ENCODE data around the gene ZNF214. TPM values are rescaled to one million over a fixed set of nuclear protein-coding genes. Genes with fewer than 3 reads are reported as not detected.

ZNF214 gene
- not detected for total RNA-seq
- total RNA-seq (2013), result not detected
- total RNA-seq, result 0 to 0.09 (median 0) reads per million in 29 experiments

GRCh38 chr11:7020183-7020917 is at the start of gene ZNF214, which contains the start of gene NLRP14:
TSS of gene ZNF214 (minus strand) at chr11:7020346. CDS start at chr11:7002835, 17,511 bp downstream.
TSS of gene NLRP14 (plus strand) at chr11:7020479. CDS start at chr11:7038587, 18,108 bp downstream.
- Histone ChIP-seq H3K4me1 (ENCODE audit: control insufficient read depth in 1 of 2, extremely low read depth in 1 of 2, insufficient read depth in 2 of 2, low read length in 2 of 2) (peaks cover 0 to 4% of the 10 kb centered on the region in 2 experiments), H3K27me3 (replicated peaks in 1 of 2; ENCODE audit: control insufficient read depth in 2 of 2, extremely low read depth in 1 of 2, insufficient read depth in 2 of 2, low read length in 1 of 2) (peaks cover 2 to 21% of the 10 kb centered on the region in 2 experiments), H3K36me3 (ENCODE audit: control insufficient read depth in 2 of 2, extremely low read depth in 1 of 2, insufficient read depth in 1 of 2, low read length in 1 of 2) (no peaks in the 10 kb centered on the region), H3K9me3 (no peaks in the 10 kb centered on the region), H3K4me3 (ENCODE audit: control insufficient read depth in 1 of 2, extremely low read depth in 1 of 2, low read length in 1 of 2) (peak within 1 kb of the TSS in 1 of 2 donors; percentile 67), H3K27ac (ENCODE audit: low read length) (no peak within 1 kb of the TSS)
- Mint-ChIP-seq H3K4me1 (peaks cover 0 to 9% (median 0%) of the 10 kb centered on the region in 3 donors), H3K27me3 (peaks cover 30 to 38% of the 10 kb centered on the region in 2 donors), H3K9me3 (no peaks in the 10 kb centered on the region), H3K27ac (no peak within 1 kb of the TSS), H3K4me3 (peak within 1 kb of the TSS in 1 of 3 donors; percentile 51), H3K36me3 (no peaks in the 10 kb centered on the region)
- ChIA-PET POLR2A (no interaction called here), CTCF (no interaction called here)
- no peak for ATAC-seq (replicated peaks in 1 of 4)
- 6% methylated on average over 45 of the region's 47 CpGs for WGBS (ENCODE audit: insufficient coverage)
- DNase-seq, result no peak

GRCh38 chr11:7062534-7062933 is 42.4 kb upstream of the ZNF214 start:
- Histone ChIP-seq H3K9me3 (no peaks in the 10 kb centered on the region), H3K36me3 (ENCODE audit: control insufficient read depth in 2 of 2, extremely low read depth in 1 of 2, insufficient read depth in 1 of 2, low read length in 1 of 2) (no peaks in the 10 kb centered on the region), H3K4me1 (ENCODE audit: control insufficient read depth in 1 of 2, extremely low read depth in 1 of 2, insufficient read depth in 2 of 2, low read length in 2 of 2) (no peaks in the 10 kb centered on the region), H3K27ac (ENCODE audit: low read length) (no peak overlapping the region), H3K27me3 (replicated peaks in 1 of 2; ENCODE audit: control insufficient read depth in 2 of 2, extremely low read depth in 1 of 2, insufficient read depth in 2 of 2, low read length in 1 of 2) (no peaks in the 10 kb centered on the region), H3K4me3 (ENCODE audit: control insufficient read depth in 1 of 2, extremely low read depth in 1 of 2, low read length in 1 of 2) (no peak overlapping the region)
- ATAC-seq (replicated peaks in 1 of 4) (no peak), DNase-seq (no peak)
- ChIA-PET CTCF (no interaction called here), POLR2A (no interaction called here)
- Mint-ChIP-seq H3K9me3 (peaks cover 0 to 6% (median 0%) of the 10 kb centered on the region in 3 donors), H3K27ac (no peak overlapping the region), H3K4me1 (no peaks in the 10 kb centered on the region), H3K4me3 (no peak overlapping the region), H3K27me3 (peaks cover 7 to 10% of the 10 kb centered on the region in 2 donors), H3K36me3 (no peaks in the 10 kb centered on the region)
- WGBS (ENCODE audit: insufficient coverage), result no CpG with 5 or more reads among the region's 2 CpGs

GRCh38 chr11:7060868-7061267 is 40.7 kb upstream of the ZNF214 start:
- Histone ChIP-seq H3K4me3 (ENCODE audit: control insufficient read depth in 1 of 2, extremely low read depth in 1 of 2, low read length in 1 of 2) (no peak overlapping the region), H3K27ac (ENCODE audit: low read length) (no peak overlapping the region), H3K4me1 (ENCODE audit: control insufficient read depth in 1 of 2, extremely low read depth in 1 of 2, insufficient read depth in 2 of 2, low read length in 2 of 2) (no peaks in the 10 kb centered on the region), H3K27me3 (replicated peaks in 1 of 2; ENCODE audit: control insufficient read depth in 2 of 2, extremely low read depth in 1 of 2, insufficient read depth in 2 of 2, low read length in 1 of 2) (no peaks in the 10 kb centered on the region), H3K9me3 (no peaks in the 10 kb centered on the region), H3K36me3 (ENCODE audit: control insufficient read depth in 2 of 2, extremely low read depth in 1 of 2, insufficient read depth in 1 of 2, low read length in 1 of 2) (no peaks in the 10 kb centered on the region)
- no CpG with 5 or more reads among the region's 1 CpG for WGBS (ENCODE audit: insufficient coverage)
- H3K4me3 Mint-ChIP-seq, result no peak overlapping the region
- no peaks in the 10 kb centered on the region for H3K4me1 Mint-ChIP-seq
- ChIA-PET CTCF (no interaction called here), POLR2A (no interaction called here)
- H3K27ac Mint-ChIP-seq, result no peak overlapping the region
- no peaks in the 10 kb centered on the region for H3K36me3 Mint-ChIP-seq
- peaks cover 0 to 2% (median 0%) of the 10 kb centered on the region in 3 donors for H3K9me3 Mint-ChIP-seq
- DNase-seq (no peak), ATAC-seq (replicated peaks in 1 of 4) (no peak)
- H3K27me3 Mint-ChIP-seq, result peaks cover 4 to 10% of the 10 kb centered on the region in 2 donors

- Mint-ChIP-seq H3K36me3 (no peaks in the 10 kb centered on the region), H3K27me3 (peaks cover 7 to 17% of the 10 kb centered on the region in 2 donors), H3K4me1 (no peaks in the 10 kb centered on the region), H3K9me3 (no peaks in the 10 kb centered on the region), H3K4me3 (no peak overlapping the region), H3K27ac (no peak overlapping the region)
- no peak for ATAC-seq (replicated peaks in 1 of 4)
- DNase-seq, result no peak
- Histone ChIP-seq H3K27ac (ENCODE audit: low read length) (no peak overlapping the region), H3K36me3 (ENCODE audit: control insufficient read depth in 2 of 2, extremely low read depth in 1 of 2, insufficient read depth in 1 of 2, low read length in 1 of 2) (no peaks in the 10 kb centered on the region), H3K4me1 (ENCODE audit: control insufficient read depth in 1 of 2, extremely low read depth in 1 of 2, insufficient read depth in 2 of 2, low read length in 2 of 2) (no peaks in the 10 kb centered on the region), H3K4me3 (ENCODE audit: control insufficient read depth in 1 of 2, extremely low read depth in 1 of 2, low read length in 1 of 2) (no peak overlapping the region), H3K27me3 (replicated peaks in 1 of 2; ENCODE audit: control insufficient read depth in 2 of 2, extremely low read depth in 1 of 2, insufficient read depth in 2 of 2, low read length in 1 of 2) (no peaks in the 10 kb centered on the region), H3K9me3 (no peaks in the 10 kb centered on the region)
- ChIA-PET POLR2A (no interaction called here), CTCF (no interaction called here)
- no CpG with 5 or more reads among the region's 2 CpGs for whole genome bisulfite sequencing (ENCODE audit: insufficient coverage)
Observed at GRCh38 chr11:7057641-7058040, 37.5 kb upstream of the ZNF214 start.

- no peaks in the 10 kb centered on the region for H3K27me3 ChIP-seq (replicated peaks in 1 of 2; ENCODE audit: control insufficient read depth in 2 of 2, extremely low read depth in 1 of 2, insufficient read depth in 2 of 2, low read length in 1 of 2)
- ChIA-PET POLR2A (no interaction called here), CTCF (no interaction called here)
Observed at GRCh38 chr11:7056828-7057513, 36.8 kb upstream of the ZNF214 start.

GRCh38 chr11:7050191-7050590 is 30.0 kb upstream of the ZNF214 start:
- Mint-ChIP-seq H3K27me3 (peaks cover 7 to 17% of the 10 kb centered on the region in 2 donors), H3K36me3 (no peaks in the 10 kb centered on the region), H3K27ac (no peak overlapping the region), H3K4me1 (no peaks in the 10 kb centered on the region), H3K4me3 (no peak overlapping the region), H3K9me3 (no peaks in the 10 kb centered on the region)
- ATAC-seq (replicated peaks in 1 of 4), result no peak
- WGBS (ENCODE audit: insufficient coverage), result no CpG with 5 or more reads among the region's 1 CpG
- Histone ChIP-seq H3K4me1 (ENCODE audit: control insufficient read depth in 1 of 2, extremely low read depth in 1 of 2, insufficient read depth in 2 of 2, low read length in 2 of 2) (no peaks in the 10 kb centered on the region), H3K9me3 (no peaks in the 10 kb centered on the region), H3K27ac (ENCODE audit: low read length) (no peak overlapping the region), H3K36me3 (ENCODE audit: control insufficient read depth in 2 of 2, extremely low read depth in 1 of 2, insufficient read depth in 1 of 2, low read length in 1 of 2) (no peaks in the 10 kb centered on the region), H3K27me3 (replicated peaks in 1 of 2; ENCODE audit: control insufficient read depth in 2 of 2, extremely low read depth in 1 of 2, insufficient read depth in 2 of 2, low read length in 1 of 2) (no peaks in the 10 kb centered on the region), H3K4me3 (ENCODE audit: control insufficient read depth in 1 of 2, extremely low read depth in 1 of 2, low read length in 1 of 2) (no peak overlapping the region)
- DNase-seq, result no peak
- ChIA-PET CTCF (no interaction called here), POLR2A (no interaction called here)

More at GRCh38 chr11:7056828-7057513, 36.8 kb upstream of the ZNF214 start:
- Mint-ChIP-seq H3K4me3 (no peak overlapping the region), H3K27me3 (peaks cover 7 to 17% of the 10 kb centered on the region in 2 donors), H3K27ac (no peak overlapping the region), H3K9me3 (no peaks in the 10 kb centered on the region), H3K36me3 (no peaks in the 10 kb centered on the region), H3K4me1 (no peaks in the 10 kb centered on the region)
- ATAC-seq (replicated peaks in 1 of 4) (no peak), DNase-seq (no peak)
- H3K4me1 ChIP-seq (ENCODE audit: control insufficient read depth in 1 of 2, extremely low read depth in 1 of 2, insufficient read depth in 2 of 2, low read length in 2 of 2), result no peaks in the 10 kb centered on the region
- H3K36me3 ChIP-seq (ENCODE audit: control insufficient read depth in 2 of 2, extremely low read depth in 1 of 2, insufficient read depth in 1 of 2, low read length in 1 of 2), result no peaks in the 10 kb centered on the region
- no peak overlapping the region for H3K27ac ChIP-seq (ENCODE audit: low read length)
- 100% methylated on average over 3 of the region's 6 CpGs for WGBS (ENCODE audit: insufficient coverage)
- H3K9me3 ChIP-seq, result no peaks in the 10 kb centered on the region
- H3K4me3 ChIP-seq (ENCODE audit: control insufficient read depth in 1 of 2, extremely low read depth in 1 of 2, low read length in 1 of 2), result no peak overlapping the region

All from T-cell (primary cell).